ENCODE data around the gene ICAM5.

ICAM5 gene

GRCh38 chr19:10292789-10293636 is 3.3 kb downstream of the ICAM5 start:
- Mint-ChIP-seq H3K36me3 (ENCODE audit: low read depth) (no peaks in the 10 kb centered on the region), H3K27me3 (peaks cover 66% of the 10 kb centered on the region), H3K4me3 (peak overlapping the region; percentile 74), H3K27ac (no peak overlapping the region), H3K9me3 (no peaks in the 10 kb centered on the region), H3K4me1 (peaks cover 56% of the 10 kb centered on the region)
- ATAC-seq (no peak), DNase-seq (no peak)

GRCh38 chr19:10293637-10294367 is 4.0 kb downstream of the ICAM5 start:
- ATAC-seq, result no peak

GRCh38 chr19:10294368-10294697 is 4.6 kb downstream of the ICAM5 start:
- Mint-ChIP-seq H3K4me1 (peaks cover 45% of the 10 kb centered on the region), H3K4me3 (no peak overlapping the region), H3K27ac (no peak overlapping the region), H3K27me3 (peaks cover 57% of the 10 kb centered on the region), H3K9me3 (no peaks in the 10 kb centered on the region), H3K36me3 (ENCODE audit: low read depth) (no peaks in the 10 kb centered on the region)
- DNase-seq (peak; percentile 23), ATAC-seq (no peak)

More at GRCh38 chr19:10293637-10294367, 4.0 kb downstream of the ICAM5 start:
- DNase-seq, result no peak
- Mint-ChIP-seq H3K36me3 (ENCODE audit: low read depth) (no peaks in the 10 kb centered on the region), H3K4me1 (peaks cover 50% of the 10 kb centered on the region), H3K27me3 (peaks cover 60% of the 10 kb centered on the region), H3K27ac (no peak overlapping the region), H3K9me3 (no peaks in the 10 kb centered on the region), H3K4me3 (no peak overlapping the region)

GRCh38 chr19:10295305-10295846 is 5.6 kb downstream of the ICAM5 start:
- ATAC-seq, result peak; percentile 29
- no peak overlapping the region for H3K27ac Mint-ChIP-seq
- H3K36me3 Mint-ChIP-seq (ENCODE audit: low read depth), result no peaks in the 10 kb centered on the region
- H3K4me3 Mint-ChIP-seq, result peak overlapping the region; percentile 69
- peak; percentile 62 for DNase-seq
- H3K27me3 Mint-ChIP-seq, result peaks cover 56% of the 10 kb centered on the region
- no peaks in the 10 kb centered on the region for H3K9me3 Mint-ChIP-seq
- H3K4me1 Mint-ChIP-seq, result peaks cover 38% of the 10 kb centered on the region

- Mint-ChIP-seq H3K4me1 (peaks cover 32% of the 10 kb centered on the region), H3K9me3 (no peaks in the 10 kb centered on the region), H3K27me3 (peaks cover 49% of the 10 kb centered on the region), H3K4me3 (peak overlapping the region; percentile 69), H3K27ac (no peak overlapping the region), H3K36me3 (ENCODE audit: low read depth) (no peaks in the 10 kb centered on the region)
- no peak for DNase-seq
- ATAC-seq, result no peak
Measured at GRCh38 chr19:10295847-10296591, 6.3 kb downstream of the ICAM5 start.

- H3K27me3 Mint-ChIP-seq, result peaks cover 19% of the 10 kb centered on the region
- peaks cover 17% of the 10 kb centered on the region for H3K4me1 Mint-ChIP-seq
- H3K4me3 Mint-ChIP-seq, result no peak overlapping the region
- H3K36me3 Mint-ChIP-seq (ENCODE audit: low read depth), result peaks cover 2% of the 10 kb centered on the region
- H3K9me3 Mint-ChIP-seq, result no peaks in the 10 kb centered on the region
- DNase-seq (no peak), ATAC-seq (no peak)
- H3K27ac Mint-ChIP-seq, result no peak overlapping the region
Measured at GRCh38 chr19:10299545-10300458, 10.1 kb downstream of the ICAM5 start.

GRCh38 chr19:10305139-10305806 is 15.5 kb downstream of the ICAM5 start:
- ATAC-seq (no peak), DNase-seq (no peak)
- H3K4me1 Mint-ChIP-seq, result peaks cover 15% of the 10 kb centered on the region
- H3K27ac Mint-ChIP-seq, result no peak overlapping the region
- H3K4me3 Mint-ChIP-seq, result no peak overlapping the region
- peaks cover 5% of the 10 kb centered on the region for H3K27me3 Mint-ChIP-seq
- H3K9me3 Mint-ChIP-seq, result no peaks in the 10 kb centered on the region
- peaks cover 2% of the 10 kb centered on the region for H3K36me3 Mint-ChIP-seq (ENCODE audit: low read depth)

- Mint-ChIP-seq H3K4me3 (no peak overlapping the region), H3K9me3 (no peaks in the 10 kb centered on the region), H3K27me3 (peaks cover 4% of the 10 kb centered on the region), H3K36me3 (ENCODE audit: low read depth) (peaks cover 2% of the 10 kb centered on the region), H3K27ac (no peak overlapping the region), H3K4me1 (peaks cover 14% of the 10 kb centered on the region)
- DNase-seq, result no peak
- ATAC-seq, result no peak
Measured at GRCh38 chr19:10306327-10306726, 16.6 kb downstream of the ICAM5 start.

- Mint-ChIP-seq H3K4me1 (peaks cover 9% of the 10 kb centered on the region), H3K4me3 (no peak within 1 kb of the TSS), H3K36me3 (ENCODE audit: low read depth) (peaks cover 2% of the 10 kb centered on the region), H3K27ac (no peak within 1 kb of the TSS), H3K9me3 (no peaks in the 10 kb centered on the region), H3K27me3 (no peaks in the 10 kb centered on the region)
- DNase-seq (no peak), ATAC-seq (no peak)
Measured at GRCh38 chr19:10309423-10309822, 19.7 kb downstream of the ICAM5 start, which contains the start of gene ZGLP1. Gene ZGLP1 (minus strand): TSS chr19:10309815.

- H3K27ac Mint-ChIP-seq, result peak within 1 kb of the TSS; percentile 84
- peaks cover 17% of the 10 kb centered on the region for H3K36me3 Mint-ChIP-seq (ENCODE audit: low read depth)
- H3K4me1 Mint-ChIP-seq, result peaks cover 17% of the 10 kb centered on the region
- H3K27me3 Mint-ChIP-seq, result no peaks in the 10 kb centered on the region
- H3K9me3 Mint-ChIP-seq, result no peaks in the 10 kb centered on the region
- ATAC-seq (peak; percentile 87), DNase-seq (peak; percentile 95)
- H3K4me3 Mint-ChIP-seq, result peak within 1 kb of the TSS; percentile 93
Measured at GRCh38 chr19:10315335-10316214, 25.8 kb downstream of the ICAM5 start, which contains the start of gene FDX2. Gene FDX2 (minus strand): TSS chr19:10316015. CDS start chr19:10315996, 19 bp downstream.

- DNase-seq (no peak), ATAC-seq (peak; percentile 5)
- no peaks in the 10 kb centered on the region for H3K27me3 Mint-ChIP-seq
- H3K9me3 Mint-ChIP-seq, result no peaks in the 10 kb centered on the region
- H3K27ac Mint-ChIP-seq, result peak overlapping the region; percentile 24
- H3K4me3 Mint-ChIP-seq, result peak overlapping the region; percentile 93
- H3K36me3 Mint-ChIP-seq (ENCODE audit: low read depth), result peaks cover 17% of the 10 kb centered on the region
- peaks cover 17% of the 10 kb centered on the region for H3K4me1 Mint-ChIP-seq
Measured at GRCh38 chr19:10316229-10317044, 26.7 kb downstream of the ICAM5 start.
